ENCODE results near the gene DRAM1. TPM values are rescaled to one million over a fixed set of nuclear protein-coding genes. Genes with fewer than 3 reads are reported as not detected.
"Not testable (repeated sequence)": the region's sequence is repeated elsewhere in the genome, so short reads cannot be mapped to it uniquely, and the experiment has no call there.

The DRAM1 gene
- total RNA-seq, 1 donor from 2014 or later, result 3.7 TPM

GRCh38 chr12:101891462-101891971, 14.1 kb downstream of the DRAM1 start:
- H3K36me3 ChIP-seq (ENCODE audit: control insufficient read depth in 3 of 3, insufficient read depth in 3 of 3, low read length in 3 of 3), result no peaks in the 10 kb centered on the region
- H3K9ac ChIP-seq (ENCODE audit: low read depth in 1 of 3, low read length in 3 of 3), result no peak overlapping the region
- no peak overlapping the region for H3K27ac ChIP-seq (ENCODE audit: low read depth, low read length)
- no peaks in the 10 kb centered on the region for H3K9me3 ChIP-seq (ENCODE audit: control insufficient read depth in 3 of 3, low read length in 3 of 3)
- peaks cover 2 to 8% (median 5%) of the 10 kb centered on the region in 3 donors for H3K4me1 ChIP-seq (ENCODE audit: control insufficient read depth in 3 of 3, insufficient read depth in 3 of 3, low read length in 3 of 3)
- H3K4me3 ChIP-seq (ENCODE audit: low read length in 3 of 3), result no peak overlapping the region
- H3K27me3 ChIP-seq (ENCODE audit: control insufficient read depth in 3 of 3, insufficient read depth in 3 of 3, low read length in 3 of 3), result no peaks in the 10 kb centered on the region

- H3K36me3 ChIP-seq (ENCODE audit: control insufficient read depth in 3 of 3, insufficient read depth in 3 of 3, low read length in 3 of 3), result no peaks in the 10 kb centered on the region
- no peaks in the 10 kb centered on the region for H3K9me3 ChIP-seq (ENCODE audit: control insufficient read depth in 3 of 3, low read length in 3 of 3)
- H3K27ac ChIP-seq (ENCODE audit: low read depth, low read length), result no peak overlapping the region
- H3K27me3 ChIP-seq (ENCODE audit: control insufficient read depth in 3 of 3, insufficient read depth in 3 of 3, low read length in 3 of 3), result no peaks in the 10 kb centered on the region
- no peak overlapping the region for H3K9ac ChIP-seq (ENCODE audit: low read depth in 1 of 3, low read length in 3 of 3)
- H3K4me3 ChIP-seq (ENCODE audit: low read length in 3 of 3), result no peak overlapping the region
- peaks cover 2 to 8% (median 5%) of the 10 kb centered on the region in 3 donors for H3K4me1 ChIP-seq (ENCODE audit: control insufficient read depth in 3 of 3, insufficient read depth in 3 of 3, low read length in 3 of 3)
These were observed 15.4 kb downstream of the DRAM1 start for GRCh38 chr12:101892794-101893193.

- Histone ChIP-seq H3K36me3 (ENCODE audit: control insufficient read depth in 3 of 3, insufficient read depth in 3 of 3, low read length in 3 of 3) (peaks cover 0 to 4% (median 3%) of the 10 kb centered on the region in 3 donors), H3K9me3 (ENCODE audit: control insufficient read depth in 3 of 3, low read length in 3 of 3) (no peaks in the 10 kb centered on the region), H3K4me1 (ENCODE audit: control insufficient read depth in 3 of 3, insufficient read depth in 3 of 3, low read length in 3 of 3) (no peaks in the 10 kb centered on the region), H3K9ac (ENCODE audit: low read depth in 1 of 3, low read length in 3 of 3) (no peak overlapping the region), H3K27ac (ENCODE audit: low read depth, low read length) (no peak overlapping the region), H3K27me3 (ENCODE audit: control insufficient read depth in 3 of 3, insufficient read depth in 3 of 3, low read length in 3 of 3) (no peaks in the 10 kb centered on the region), H3K4me3 (ENCODE audit: low read length in 3 of 3) (no peak overlapping the region)
These were observed 24.4 kb downstream of the DRAM1 start for GRCh38 chr12:101901777-101902176.

GRCh38 chr12:101902641-101903040, 25.3 kb downstream of the DRAM1 start:
- no peaks in the 10 kb centered on the region for H3K4me1 ChIP-seq (ENCODE audit: control insufficient read depth in 3 of 3, insufficient read depth in 3 of 3, low read length in 3 of 3)
- no peak overlapping the region for H3K4me3 ChIP-seq (ENCODE audit: low read length in 3 of 3)
- no peak overlapping the region for H3K9ac ChIP-seq (ENCODE audit: low read depth in 1 of 3, low read length in 3 of 3)
- no peak overlapping the region for H3K27ac ChIP-seq (ENCODE audit: low read depth, low read length)
- H3K9me3 ChIP-seq (ENCODE audit: control insufficient read depth in 3 of 3, low read length in 3 of 3), result no peaks in the 10 kb centered on the region
- H3K27me3 ChIP-seq (ENCODE audit: control insufficient read depth in 3 of 3, insufficient read depth in 3 of 3, low read length in 3 of 3), result no peaks in the 10 kb centered on the region
- H3K36me3 ChIP-seq (ENCODE audit: control insufficient read depth in 3 of 3, insufficient read depth in 3 of 3, low read length in 3 of 3), result peaks cover 0 to 4% (median 3%) of the 10 kb centered on the region in 3 donors

- no peaks in the 10 kb centered on the region for H3K9me3 ChIP-seq (ENCODE audit: control insufficient read depth in 3 of 3, low read length in 3 of 3)
- H3K4me3 ChIP-seq (ENCODE audit: low read length in 3 of 3), result no peak overlapping the region
- no peaks in the 10 kb centered on the region for H3K4me1 ChIP-seq (ENCODE audit: control insufficient read depth in 3 of 3, insufficient read depth in 3 of 3, low read length in 3 of 3)
- H3K9ac ChIP-seq (ENCODE audit: low read depth in 1 of 3, low read length in 3 of 3), result no peak overlapping the region
- H3K36me3 ChIP-seq (ENCODE audit: control insufficient read depth in 3 of 3, insufficient read depth in 3 of 3, low read length in 3 of 3), result peaks cover 0 to 3% (median 0%) of the 10 kb centered on the region in 3 donors
- H3K27me3 ChIP-seq (ENCODE audit: control insufficient read depth in 3 of 3, insufficient read depth in 3 of 3, low read length in 3 of 3), result no peaks in the 10 kb centered on the region
- no peak overlapping the region for H3K27ac ChIP-seq (ENCODE audit: low read depth, low read length)
These were observed 28.8 kb downstream of the DRAM1 start for GRCh38 chr12:101906226-101906625.

GRCh38 chr12:101908395-101908794, 31.0 kb downstream of the DRAM1 start:
- Histone ChIP-seq H3K4me3 (ENCODE audit: low read length in 3 of 3) (no peak overlapping the region), H3K9ac (ENCODE audit: low read depth in 1 of 3, low read length in 3 of 3) (no peak overlapping the region), H3K27me3 (ENCODE audit: control insufficient read depth in 3 of 3, insufficient read depth in 3 of 3, low read length in 3 of 3) (no peaks in the 10 kb centered on the region), H3K9me3 (ENCODE audit: control insufficient read depth in 3 of 3, low read length in 3 of 3) (no peaks in the 10 kb centered on the region), H3K27ac (ENCODE audit: low read depth, low read length) (no peak overlapping the region), H3K36me3 (ENCODE audit: control insufficient read depth in 3 of 3, insufficient read depth in 3 of 3, low read length in 3 of 3) (peaks cover 0 to 3% (median 0%) of the 10 kb centered on the region in 3 donors), H3K4me1 (ENCODE audit: control insufficient read depth in 3 of 3, insufficient read depth in 3 of 3, low read length in 3 of 3) (no peaks in the 10 kb centered on the region)

- Histone ChIP-seq H3K4me1 (ENCODE audit: control insufficient read depth in 3 of 3, insufficient read depth in 3 of 3, low read length in 3 of 3) (no peaks in the 10 kb centered on the region), H3K27me3 (ENCODE audit: control insufficient read depth in 3 of 3, insufficient read depth in 3 of 3, low read length in 3 of 3) (no peaks in the 10 kb centered on the region), H3K27ac (ENCODE audit: low read depth, low read length) (no peak overlapping the region), H3K36me3 (ENCODE audit: control insufficient read depth in 3 of 3, insufficient read depth in 3 of 3, low read length in 3 of 3) (peaks cover 0 to 3% (median 0%) of the 10 kb centered on the region in 3 donors), H3K4me3 (ENCODE audit: low read length in 3 of 3) (no peak overlapping the region), H3K9me3 (ENCODE audit: control insufficient read depth in 3 of 3, low read length in 3 of 3) (no peaks in the 10 kb centered on the region), H3K9ac (ENCODE audit: low read depth in 1 of 3, low read length in 3 of 3) (no peak overlapping the region)
These were observed 32.3 kb downstream of the DRAM1 start for GRCh38 chr12:101909646-101910045.

- Histone ChIP-seq H3K36me3 (ENCODE audit: control insufficient read depth in 3 of 3, insufficient read depth in 3 of 3, low read length in 3 of 3) (no peaks in the 10 kb centered on the region), H3K9ac (ENCODE audit: low read depth in 1 of 3, low read length in 3 of 3) (no peak overlapping the region), H3K27ac (ENCODE audit: low read depth, low read length) (no peak overlapping the region), H3K9me3 (ENCODE audit: control insufficient read depth in 3 of 3, low read length in 3 of 3) (no peaks in the 10 kb centered on the region), H3K4me1 (ENCODE audit: control insufficient read depth in 3 of 3, insufficient read depth in 3 of 3, low read length in 3 of 3) (no peaks in the 10 kb centered on the region), H3K4me3 (ENCODE audit: low read length in 3 of 3) (no peak overlapping the region), H3K27me3 (ENCODE audit: control insufficient read depth in 3 of 3, insufficient read depth in 3 of 3, low read length in 3 of 3) (no peaks in the 10 kb centered on the region)
These were observed 38.5 kb downstream of the DRAM1 start for GRCh38 chr12:101915841-101916240.

- H3K9me3 ChIP-seq (ENCODE audit: control insufficient read depth in 3 of 3, low read length in 3 of 3); H3K4me3 ChIP-seq (ENCODE audit: low read length in 3 of 3); H3K27ac ChIP-seq (ENCODE audit: low read depth, low read length); H3K9ac ChIP-seq (ENCODE audit: low read depth in 1 of 3, low read length in 3 of 3); H3K27me3 ChIP-seq (ENCODE audit: control insufficient read depth in 3 of 3, insufficient read depth in 3 of 3, low read length in 3 of 3); H3K36me3 ChIP-seq (ENCODE audit: control insufficient read depth in 3 of 3, insufficient read depth in 3 of 3, low read length in 3 of 3); H3K4me1 ChIP-seq (ENCODE audit: control insufficient read depth in 3 of 3, insufficient read depth in 3 of 3, low read length in 3 of 3): not testable (repeated sequence)
These were observed 41.4 kb downstream of the DRAM1 start for GRCh38 chr12:101918805-101919204.

- no peak overlapping the region for H3K9ac ChIP-seq (ENCODE audit: low read depth in 1 of 3, low read length in 3 of 3)
- H3K9me3 ChIP-seq (ENCODE audit: control insufficient read depth in 3 of 3, low read length in 3 of 3), result no peaks in the 10 kb centered on the region
- H3K27ac ChIP-seq (ENCODE audit: low read depth, low read length), result no peak overlapping the region
- no peak overlapping the region for H3K4me3 ChIP-seq (ENCODE audit: low read length in 3 of 3)
- peaks cover 0 to 6% (median 0%) of the 10 kb centered on the region in 3 donors for H3K36me3 ChIP-seq (ENCODE audit: control insufficient read depth in 3 of 3, insufficient read depth in 3 of 3, low read length in 3 of 3)
- H3K4me1 ChIP-seq (ENCODE audit: control insufficient read depth in 3 of 3, insufficient read depth in 3 of 3, low read length in 3 of 3), result no peaks in the 10 kb centered on the region
- no peaks in the 10 kb centered on the region for H3K27me3 ChIP-seq (ENCODE audit: control insufficient read depth in 3 of 3, insufficient read depth in 3 of 3, low read length in 3 of 3)
These were observed 42.1 kb downstream of the DRAM1 start for GRCh38 chr12:101919447-101919846.
